HG03108 (cell line): Measurements from ENCODE around the gene DCAF12.
"Not testable (repeated sequence)": the region's sequence is repeated elsewhere in the genome, so short reads cannot be mapped to it uniquely, and the experiment has no call there.

Experiments
- ATAC-seq: cut with Tn5 transposase; IDR thresholded peaks from one replicate; pipeline ENCODE4 v1.9.1; 2021; ENCODE audit warnings: moderate library complexity; ENCODE audit not compliant: unreplicated experiment

DCAF12 gene

DNA sequence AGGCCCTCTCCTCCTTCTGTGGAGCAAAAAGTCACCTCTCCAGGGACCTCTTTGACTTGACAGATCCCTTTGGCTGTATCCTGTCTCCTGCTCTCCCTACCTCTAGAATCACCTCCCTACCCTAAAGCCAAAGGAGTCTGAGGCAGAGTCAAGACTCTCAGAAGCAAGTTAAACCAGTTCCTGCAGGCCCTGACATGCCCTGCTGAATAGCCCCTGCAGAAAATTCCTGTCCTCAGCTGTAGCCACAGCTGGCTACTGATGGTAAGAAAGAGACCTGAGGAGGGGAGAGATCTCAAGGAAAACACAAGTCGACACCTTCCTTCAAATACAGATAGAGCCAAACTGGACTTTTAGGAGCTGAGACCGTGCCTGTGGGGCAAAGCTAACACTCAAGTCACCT, 54.1 kb downstream of the DCAF12 start:
- ATAC-seq: no peak

DNA sequence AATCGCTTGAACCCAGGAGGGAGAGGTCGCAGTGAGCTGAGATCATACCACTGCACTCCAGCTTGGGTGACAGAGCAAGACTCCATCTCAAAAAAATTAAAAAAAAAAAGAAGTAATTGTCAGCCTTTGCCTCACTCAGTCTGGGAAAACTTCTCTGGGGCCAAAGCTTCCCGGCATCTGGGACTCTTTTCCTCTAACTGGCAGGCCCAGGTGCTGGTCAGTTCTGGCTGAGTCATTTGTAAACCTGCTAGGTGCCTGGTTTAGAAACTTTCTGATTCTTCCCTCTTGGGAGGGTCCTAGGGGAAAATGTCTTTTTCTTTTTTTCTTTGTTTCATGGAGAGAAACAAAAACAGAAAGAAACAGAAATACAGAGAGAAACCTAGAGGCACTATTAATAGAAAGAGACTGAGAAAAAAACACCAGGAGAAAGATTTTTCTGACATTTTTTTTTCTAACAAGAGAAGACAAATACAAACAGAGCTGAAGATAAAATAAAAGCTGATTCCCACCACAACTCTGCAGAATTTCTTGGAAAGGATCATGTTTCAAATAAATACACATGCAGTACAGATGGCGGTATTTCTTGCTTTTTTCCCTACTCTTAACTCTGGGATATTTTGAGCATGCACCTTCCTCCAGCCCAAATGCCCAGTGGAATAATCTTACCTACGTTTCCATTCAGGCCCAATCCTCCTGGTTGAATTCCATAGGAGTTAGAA, 55.7 kb downstream of the DCAF12 start:
- no peak for ATAC-seq

DNA sequence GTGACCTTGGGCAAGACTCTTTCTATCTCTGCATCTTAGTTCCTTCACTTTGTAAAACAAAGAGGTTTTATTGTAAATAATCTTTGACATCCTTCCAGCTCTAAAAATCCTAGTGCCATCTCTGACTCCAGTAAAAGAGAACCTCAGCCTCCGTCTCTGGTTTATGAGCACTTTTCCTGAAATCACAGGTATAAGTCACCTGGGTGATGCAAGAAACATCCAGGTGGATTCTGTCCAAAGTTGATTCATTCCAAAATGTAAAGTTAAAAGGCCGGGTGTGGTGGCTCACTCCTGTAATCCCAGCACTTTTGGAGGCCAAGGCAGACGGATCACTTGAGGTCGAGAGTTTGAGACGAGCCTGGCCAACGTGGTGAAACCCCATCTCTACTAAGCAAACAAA, 56.7 kb downstream of the DCAF12 start:
- no peak for ATAC-seq

DNA sequence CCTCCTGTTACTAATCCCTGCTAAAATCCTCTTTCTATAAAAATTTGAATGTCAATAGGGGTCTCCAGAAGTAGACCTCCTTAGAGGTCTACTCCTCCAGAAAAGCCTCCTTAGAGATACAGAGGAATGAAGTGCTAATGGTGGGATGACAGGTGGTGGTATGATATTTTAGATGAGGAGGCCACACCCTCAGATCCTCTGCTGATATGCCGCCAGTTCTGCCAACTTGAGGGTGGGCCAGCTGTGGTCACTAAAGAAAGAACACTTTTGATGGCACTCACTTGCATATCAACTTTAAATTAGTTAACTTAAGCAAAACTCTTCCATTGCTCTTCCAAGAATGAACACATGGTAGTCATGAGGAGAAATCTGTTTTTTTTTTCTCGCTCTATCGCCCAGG, 61.0 kb downstream of the DCAF12 start:
- no peak for ATAC-seq

DNA sequence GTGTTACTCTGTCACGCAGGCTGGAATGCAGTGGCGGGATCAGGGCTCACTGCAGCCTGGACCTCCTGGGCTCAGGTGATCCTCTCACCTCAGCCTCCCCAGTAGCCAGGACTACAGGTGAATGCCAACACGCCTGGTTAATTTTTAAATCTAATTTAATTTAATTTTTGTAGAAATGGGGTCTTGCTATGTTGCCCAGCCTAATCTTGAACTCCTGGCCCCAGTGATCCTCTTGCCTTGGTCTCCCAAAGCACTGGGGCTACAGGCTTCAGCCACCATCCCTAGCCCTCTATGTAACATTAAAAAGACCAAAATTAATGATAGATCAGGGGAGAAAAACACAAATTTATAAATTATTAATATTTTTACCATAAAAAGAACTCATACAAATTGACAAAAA, 66.5 kb downstream of the DCAF12 start:
- no peak for ATAC-seq

DNA sequence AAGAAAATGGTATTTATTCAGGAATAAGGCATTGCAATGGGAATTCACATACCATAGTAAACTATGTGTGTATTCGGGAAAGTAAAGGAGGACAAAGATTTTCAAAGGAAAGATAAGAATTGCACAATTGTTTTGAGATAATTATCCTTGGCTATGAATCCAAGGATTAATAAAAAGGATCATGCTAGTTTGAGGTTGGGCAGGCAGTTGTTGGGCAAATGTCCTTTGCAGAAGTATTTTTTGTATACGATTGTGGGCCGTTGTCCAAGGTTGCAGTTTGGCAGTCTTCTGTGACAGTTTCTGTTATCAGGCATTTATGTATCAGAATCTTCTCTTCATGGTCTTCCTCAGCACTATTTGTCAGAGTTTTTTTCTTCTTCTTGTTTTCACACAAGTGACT, 67.2 kb downstream of the DCAF12 start:
- ATAC-seq: no peak

DNA sequence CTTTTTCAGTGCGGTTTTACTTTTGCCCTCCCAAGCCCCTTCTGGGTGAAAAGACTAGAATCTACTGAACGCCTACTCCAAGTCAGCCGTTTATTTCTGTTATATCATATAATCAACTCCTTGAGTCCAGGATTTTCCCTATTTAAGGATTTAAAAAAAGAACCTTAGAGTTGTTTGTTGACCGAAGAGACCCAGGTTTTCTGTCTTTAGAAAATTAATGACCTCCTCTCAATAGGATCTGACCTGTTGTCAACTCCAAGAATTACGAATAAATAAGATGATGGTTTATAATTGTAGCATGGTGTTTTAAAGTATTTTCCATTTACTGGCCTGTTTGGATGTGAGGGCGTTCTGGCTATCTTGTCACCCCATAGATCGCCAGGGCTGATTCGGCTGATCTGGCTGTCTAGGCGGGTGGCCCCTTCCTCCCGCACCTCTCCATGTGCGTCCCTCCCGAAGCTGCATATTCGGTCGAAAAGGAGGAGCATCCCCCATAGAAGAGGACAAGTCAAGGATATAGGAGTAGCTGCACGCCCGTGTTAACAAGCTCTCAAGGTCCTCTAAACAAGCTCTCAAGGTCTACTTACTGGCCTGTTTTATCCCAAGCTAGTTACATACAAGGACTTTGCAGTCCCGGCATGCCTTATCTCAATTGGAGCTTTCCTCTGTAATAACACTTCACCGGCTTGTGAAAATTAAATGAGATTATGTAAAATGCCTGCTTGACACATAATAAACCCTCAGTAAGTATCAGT, 76.7 kb downstream of the DCAF12 start:
- ATAC-seq: no peak

DNA sequence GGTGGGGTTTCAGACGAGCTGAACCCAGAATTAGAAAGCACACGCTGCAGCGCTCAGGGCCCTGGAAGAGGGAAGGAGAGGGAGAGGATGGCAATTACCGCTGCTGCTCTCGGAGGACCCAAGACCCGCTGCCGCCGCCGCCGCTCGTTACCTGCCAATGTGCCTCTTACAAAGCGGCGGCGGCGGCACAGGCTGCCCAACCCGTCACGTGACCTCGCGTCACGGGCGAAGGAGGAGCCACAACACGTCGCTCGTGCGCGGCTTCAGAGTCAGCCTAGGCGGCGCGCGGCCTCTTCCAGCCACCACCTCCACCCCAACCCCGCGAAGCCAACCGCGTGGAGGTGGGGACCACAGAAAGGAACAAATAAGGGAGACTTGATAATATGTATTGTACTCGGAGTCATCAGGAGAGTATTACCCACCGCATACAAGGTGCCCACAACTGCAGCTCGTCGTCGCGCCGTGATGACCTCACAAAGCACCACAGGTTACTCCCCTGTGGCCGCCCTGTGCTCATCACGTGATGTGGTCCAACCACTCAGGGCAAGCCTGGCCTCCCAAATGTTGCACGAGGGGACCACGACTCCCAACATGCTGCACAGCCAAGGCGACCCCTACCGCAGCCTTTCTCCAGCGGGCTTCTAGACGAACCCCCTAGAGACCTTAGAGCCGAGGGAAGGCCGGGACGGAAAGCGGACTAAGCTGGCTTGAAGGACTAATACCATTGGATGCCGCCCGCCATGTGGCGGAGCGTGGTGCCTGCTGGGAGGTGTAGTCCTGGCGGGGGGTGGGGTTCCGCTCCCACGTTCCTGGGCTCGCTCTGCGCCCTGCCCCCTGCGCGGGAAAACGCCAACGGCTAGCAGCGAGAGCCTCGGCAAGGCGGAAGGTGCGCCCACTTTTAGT, 77.5 kb downstream of the DCAF12 start, which contains the start of gene UBAP2:
Gene UBAP2 (minus strand): TSS at position 161 of the 903 bp plus-strand sequence. CDS start 31,739 bp downstream, outside the sequence.
- ATAC-seq: peak; percentile 65

DNA sequence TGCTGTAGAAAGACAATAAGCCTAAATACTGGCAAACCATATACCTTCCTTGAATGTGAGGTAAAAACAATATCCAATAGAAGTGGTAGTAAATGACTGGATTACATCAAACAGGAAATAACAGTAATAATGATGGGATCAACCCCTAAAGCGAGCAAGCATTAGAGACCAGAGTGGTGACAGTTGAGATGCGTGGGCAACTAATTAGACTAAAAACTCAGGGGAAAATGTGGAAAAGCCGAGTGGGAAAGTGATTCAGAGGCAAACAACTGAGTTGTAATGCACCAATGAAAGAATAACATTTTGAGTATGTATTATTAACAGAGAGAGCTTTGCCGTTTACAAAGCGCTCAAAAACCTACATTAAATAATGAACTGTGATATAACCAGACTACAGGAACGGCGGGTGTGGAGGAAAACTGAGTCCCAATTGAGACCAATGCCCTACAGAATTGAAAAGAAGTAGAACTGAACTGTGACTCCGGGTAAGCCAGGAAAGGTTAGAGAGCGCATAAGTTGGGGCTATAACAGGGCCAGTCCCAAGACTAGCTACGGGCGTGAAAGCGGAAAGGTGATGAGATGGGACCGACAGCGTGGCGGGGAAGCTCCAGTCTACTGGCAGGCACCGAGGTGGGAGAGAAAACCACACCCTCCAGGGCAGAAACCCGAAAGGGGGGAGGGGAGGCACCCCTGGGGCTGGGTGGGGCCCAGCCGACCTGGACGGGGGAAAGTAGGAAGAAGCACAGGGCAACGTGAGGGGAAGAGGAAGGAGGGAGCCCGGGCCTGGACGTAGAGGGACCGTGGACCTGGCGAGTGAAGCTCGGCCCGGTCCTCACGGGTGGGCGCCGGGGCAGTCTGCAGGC, 78.4 kb downstream of the DCAF12 start:
- ATAC-seq: peak; percentile 19

DNA sequence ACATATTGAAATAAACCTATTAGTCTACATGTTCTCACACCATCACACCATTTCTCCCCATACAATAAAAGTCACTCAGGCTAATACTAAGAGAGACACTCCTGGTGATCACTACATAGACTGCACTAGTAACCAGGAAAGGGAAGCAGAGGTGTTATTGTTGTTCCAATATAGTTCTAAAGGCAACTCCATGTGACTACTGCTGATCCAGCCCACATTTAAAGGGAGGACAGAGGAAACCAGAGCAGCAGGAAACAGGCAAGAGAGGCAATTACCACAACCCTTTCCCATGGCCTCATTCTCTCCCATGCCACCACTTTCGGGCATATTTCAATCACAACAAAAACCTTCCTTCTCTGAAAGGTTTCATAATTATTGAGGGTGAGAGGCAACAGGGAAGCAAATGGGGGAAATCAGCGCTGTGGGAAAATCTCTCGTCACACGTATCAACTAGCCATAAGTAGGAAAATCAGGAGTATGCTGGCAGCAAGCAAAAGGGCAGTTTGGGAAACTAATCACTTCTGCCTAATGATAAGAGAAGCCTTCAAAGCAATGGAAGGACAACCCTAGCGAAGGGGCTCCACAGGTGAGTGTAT, 79.6 kb downstream of the DCAF12 start:
- ATAC-seq: no peak

DNA sequence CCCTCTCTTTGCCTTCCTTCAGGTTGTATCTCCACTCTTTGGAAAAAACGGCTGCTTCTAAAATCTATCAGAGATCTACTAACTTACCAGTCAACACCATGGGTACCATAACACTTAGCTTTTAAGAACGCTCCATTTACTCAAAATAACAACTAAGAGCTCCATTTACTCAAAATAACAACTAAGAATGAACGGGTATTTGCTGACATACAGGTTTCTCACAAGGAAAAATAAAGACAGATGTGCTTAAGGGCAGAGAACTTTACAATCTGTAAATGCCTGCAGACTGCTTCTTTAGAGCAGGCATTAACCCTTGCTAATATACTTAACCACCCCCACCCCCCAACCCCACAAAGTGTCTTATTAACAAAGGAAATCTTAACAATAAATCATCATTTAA, 80.6 kb downstream of the DCAF12 start:
- no peak for ATAC-seq

DNA sequence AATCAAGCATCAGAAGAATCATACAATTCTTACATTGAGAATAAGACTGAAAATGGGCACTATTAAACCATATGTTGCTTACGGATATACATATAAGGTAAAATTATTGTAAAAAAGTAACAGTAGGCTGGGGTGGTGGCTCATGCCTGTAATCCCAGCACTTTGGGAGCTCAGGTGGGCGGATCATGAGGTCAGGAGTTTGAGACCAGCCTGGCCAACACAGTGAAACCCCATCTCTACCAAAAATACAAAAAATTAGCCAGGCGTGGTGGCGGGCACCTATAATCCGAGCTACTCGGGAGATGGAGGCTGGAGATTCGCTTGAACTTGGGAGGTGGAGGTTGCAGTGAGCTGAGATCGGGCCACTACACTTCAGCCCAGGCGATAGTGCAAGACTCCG, 84.4 kb downstream of the DCAF12 start:
- not testable (repeated sequence) for ATAC-seq

DNA sequence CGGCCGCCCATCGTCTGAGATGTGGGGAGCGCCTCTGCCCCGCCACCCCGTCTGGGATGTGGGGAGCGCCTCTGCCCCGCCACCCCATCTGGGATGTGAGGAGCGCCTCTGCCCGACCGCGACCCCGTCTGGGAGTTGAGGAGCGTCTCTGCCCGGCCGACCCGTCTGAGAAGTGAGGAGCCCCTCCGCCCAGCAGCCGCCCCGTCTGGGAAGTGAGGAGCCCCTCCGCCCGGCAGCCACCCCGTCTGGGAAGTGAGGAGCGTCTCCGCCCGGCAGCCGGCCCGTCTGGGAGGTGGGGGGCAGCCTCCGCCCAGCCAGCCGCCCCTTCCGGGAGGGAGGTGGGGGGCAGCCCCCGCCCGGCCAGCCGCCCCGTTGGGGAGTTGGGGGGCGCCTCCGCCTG, 87.6 kb downstream of the DCAF12 start:
- not testable (repeated sequence) for ATAC-seq

DNA sequence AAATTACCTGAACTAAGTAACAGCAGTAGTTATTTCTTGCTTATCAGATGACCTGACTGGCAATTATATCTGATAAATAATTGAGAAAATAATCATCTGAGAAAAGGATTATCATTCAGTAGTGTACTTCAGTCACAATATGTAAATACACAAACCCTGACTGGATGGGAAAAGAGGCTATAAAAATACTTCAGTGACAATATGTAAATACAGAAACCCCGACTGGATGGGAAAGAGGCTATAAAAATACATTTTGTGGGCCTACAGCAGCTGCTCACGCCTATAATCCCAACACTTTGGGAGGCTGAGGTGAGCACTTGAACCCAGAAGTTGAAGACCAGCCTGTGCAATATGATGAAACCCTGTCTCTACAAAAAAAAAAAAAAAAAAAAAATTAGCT, 88.9 kb downstream of the DCAF12 start:
- no peak for ATAC-seq

DNA sequence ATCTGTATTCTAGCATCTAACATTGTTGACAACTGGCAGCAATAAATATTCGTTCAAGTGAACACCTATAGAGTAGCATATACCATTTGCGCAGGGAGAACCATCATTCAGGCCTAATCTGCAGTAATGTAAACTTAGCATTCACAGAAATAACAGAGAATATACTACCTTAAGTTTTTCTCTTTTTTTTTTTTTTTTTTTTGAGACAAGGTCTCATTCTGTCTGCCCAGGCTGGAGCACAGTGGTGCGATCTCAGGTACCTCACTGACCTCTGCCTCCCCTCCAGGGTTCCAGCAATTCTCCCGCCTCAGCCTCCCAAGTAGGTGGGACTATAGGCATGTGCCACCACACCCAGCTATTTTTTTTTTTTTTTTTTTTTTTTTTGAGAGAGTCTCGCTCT, 89.9 kb downstream of the DCAF12 start:
- no peak for ATAC-seq
